GM12872 (cell line): ENCODE results near the gene GCSH.

Source experiments
- TF ChIP-seq, protein P1 (sequence below): IDR thresholded peaks from 3 replicates; pipeline ENCODE4 v1.5.1; 2011; ENCODE audit warnings: low read depth, mild to moderate bottlenecking, low read length, moderate library complexity; ENCODE audit not compliant: insufficient read depth

The GCSH gene

DNA sequence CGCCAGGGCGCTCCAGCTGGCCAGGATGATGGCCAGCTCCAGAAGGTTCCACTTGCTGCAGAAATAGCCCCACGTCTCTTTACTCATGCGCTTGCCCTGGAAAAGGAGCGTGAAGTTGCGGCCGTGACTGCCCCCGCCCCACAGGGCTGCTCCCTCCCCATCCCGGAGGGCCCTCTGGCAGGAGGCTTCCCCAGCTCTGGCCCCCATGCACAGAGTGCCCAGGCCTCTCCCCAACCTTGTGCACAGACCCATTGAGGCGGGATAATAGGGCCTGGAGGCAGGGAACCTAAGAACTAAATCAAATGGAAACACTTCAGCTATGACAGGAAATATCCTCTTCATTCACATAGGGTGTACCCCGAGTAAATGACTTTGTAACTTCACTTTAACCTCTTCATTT, 21.2 kb upstream of the GCSH start:
- TF ChIP-seq, protein P1, sequence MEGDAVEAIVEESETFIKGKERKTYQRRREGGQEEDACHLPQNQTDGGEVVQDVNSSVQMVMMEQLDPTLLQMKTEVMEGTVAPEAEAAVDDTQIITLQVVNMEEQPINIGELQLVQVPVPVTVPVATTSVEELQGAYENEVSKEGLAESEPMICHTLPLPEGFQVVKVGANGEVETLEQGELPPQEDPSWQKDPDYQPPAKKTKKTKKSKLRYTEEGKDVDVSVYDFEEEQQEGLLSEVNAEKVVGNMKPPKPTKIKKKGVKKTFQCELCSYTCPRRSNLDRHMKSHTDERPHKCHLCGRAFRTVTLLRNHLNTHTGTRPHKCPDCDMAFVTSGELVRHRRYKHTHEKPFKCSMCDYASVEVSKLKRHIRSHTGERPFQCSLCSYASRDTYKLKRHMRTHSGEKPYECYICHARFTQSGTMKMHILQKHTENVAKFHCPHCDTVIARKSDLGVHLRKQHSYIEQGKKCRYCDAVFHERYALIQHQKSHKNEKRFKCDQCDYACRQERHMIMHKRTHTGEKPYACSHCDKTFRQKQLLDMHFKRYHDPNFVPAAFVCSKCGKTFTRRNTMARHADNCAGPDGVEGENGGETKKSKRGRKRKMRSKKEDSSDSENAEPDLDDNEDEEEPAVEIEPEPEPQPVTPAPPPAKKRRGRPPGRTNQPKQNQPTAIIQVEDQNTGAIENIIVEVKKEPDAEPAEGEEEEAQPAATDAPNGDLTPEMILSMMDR, result no peak

DNA sequence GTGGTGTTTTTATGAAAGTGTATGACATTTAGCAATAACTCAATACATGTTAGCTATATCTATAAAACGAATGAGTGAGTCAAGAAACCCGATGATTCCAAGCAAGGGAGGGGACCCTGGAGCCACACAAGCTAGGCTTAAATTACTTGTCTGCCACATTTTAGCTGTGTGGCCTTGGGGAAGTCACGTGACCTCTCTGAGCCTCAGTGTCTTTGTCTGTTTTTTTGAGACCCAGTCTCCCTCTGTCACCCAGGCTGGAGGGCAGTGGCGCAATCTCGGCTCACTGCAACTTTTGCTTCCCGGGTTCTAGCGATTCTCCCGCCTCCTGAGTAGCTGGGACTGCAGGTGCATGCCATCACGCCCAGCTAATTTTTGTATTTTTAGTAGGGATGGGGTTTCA, 20.1 kb upstream of the GCSH start:
- TF ChIP-seq, protein P1, result no peak

DNA sequence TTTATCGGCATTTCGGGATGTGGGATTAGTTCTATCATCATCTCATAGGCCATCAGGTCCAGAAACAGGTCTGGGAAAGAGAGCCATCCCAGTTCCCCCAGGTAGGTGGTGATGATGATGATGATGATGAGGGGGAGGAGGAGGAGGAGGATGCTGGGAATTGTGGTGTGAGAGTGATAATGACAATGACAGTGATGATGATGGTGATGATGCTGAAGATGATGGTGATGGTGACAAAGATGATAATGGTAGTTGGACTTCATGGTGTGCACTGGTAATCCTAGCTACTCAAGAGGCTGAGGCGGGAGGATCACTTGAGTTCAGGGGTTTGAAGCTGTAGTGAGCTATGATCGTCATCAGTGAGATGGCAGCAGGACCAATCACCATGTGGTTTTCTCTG, 16.3 kb upstream of the GCSH start:
- TF ChIP-seq, protein P1, result no peak

DNA sequence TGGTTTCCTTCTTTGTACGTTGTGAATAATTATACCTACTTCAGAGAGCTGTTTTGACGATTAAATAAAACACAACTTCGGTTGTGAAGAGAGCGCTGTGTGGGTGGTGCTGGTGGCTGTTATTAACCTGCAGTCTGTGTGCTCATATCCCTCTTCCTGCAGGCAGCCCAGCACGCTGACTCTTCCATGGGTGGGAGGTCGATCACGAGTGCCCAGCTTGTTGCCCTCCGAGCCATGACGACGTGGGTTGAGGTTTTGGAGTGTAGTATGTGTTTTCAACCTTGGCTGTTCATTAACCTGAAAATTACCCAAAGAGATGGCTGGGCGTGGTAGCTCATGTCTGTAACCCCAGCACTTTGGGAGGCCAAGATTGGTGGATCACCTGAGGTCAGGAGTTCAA, 11.3 kb upstream of the GCSH start:
- TF ChIP-seq, protein P1, result no peak

DNA sequence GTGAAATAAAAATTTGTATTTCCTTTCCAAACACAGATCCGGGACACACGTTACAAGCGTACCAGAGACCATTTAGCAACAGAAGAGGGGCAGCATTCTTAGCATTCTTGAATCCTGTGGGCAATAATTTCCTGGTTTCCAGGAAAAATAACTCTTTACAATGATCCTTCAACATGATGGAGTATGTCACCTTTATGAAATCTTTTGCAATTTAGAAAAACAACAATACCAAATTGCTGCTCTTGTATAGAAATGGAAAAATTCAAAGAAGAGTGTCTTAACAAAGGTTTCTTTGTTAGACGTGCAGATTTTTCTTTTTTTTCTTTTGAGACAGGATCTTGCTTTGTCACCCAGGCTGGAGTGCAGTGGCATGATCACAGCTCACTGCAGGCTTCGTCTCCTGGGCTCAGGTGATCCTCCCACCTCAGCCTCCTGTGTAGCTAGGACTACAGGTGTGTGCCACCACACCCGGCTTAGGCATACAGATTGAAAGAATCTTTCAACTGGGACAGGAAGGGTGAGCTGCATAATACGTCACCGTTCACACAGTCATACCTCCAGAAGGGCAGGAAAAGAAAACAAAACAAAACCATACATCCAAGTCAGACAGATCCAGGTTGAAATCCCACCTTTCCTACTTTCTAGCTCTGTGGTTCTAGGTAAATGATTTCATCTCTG, 10.8 kb upstream of the GCSH start:
- TF ChIP-seq, protein P1, result no peak

DNA sequence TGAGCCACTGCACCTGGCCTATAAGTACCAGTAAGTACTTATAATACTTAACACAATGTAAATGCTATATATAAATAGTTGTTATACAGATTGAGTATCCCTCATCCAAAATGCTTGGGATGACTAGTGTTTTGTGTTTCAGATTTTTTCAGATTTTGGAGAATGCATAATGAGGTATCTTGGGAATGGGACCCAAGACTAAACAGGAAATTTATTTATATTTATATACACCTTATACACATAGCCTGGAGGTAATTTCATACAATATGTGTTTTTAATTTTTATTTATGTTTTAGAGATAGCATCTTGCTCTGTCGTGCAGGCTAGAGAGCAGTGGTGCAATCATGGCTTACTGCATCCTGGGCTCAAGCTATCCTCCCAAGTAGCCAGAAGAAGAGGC, 9.8 kb upstream of the GCSH start:
- TF ChIP-seq, protein P1, result no peak

DNA sequence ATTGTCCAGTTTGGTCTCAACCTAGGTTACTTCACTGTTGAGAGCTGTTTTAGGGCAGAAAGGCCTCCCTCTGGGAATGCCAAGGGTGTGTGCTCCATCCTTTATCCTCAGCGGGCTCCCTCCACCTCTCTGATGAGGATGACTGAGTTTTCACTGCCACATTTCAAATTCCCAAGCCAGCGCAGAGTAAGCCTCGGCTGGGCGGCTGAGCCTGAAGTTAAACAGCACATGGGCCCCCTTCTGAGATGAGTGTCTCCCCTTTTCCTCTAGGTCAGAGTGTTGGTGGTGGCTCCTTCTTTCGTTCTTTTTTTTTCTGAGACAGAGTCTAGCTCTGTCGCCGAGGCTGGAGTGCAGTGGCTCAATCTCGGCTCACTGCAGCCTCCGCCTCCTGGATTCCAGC, 5.5 kb upstream of the GCSH start:
- TF ChIP-seq, protein P1, result no peak
